H9 (cell line): ENCODE results near the gene DENND1A. TPM values are rescaled to one million over a fixed set of nuclear protein-coding genes. Genes with fewer than 3 reads are reported as not detected.
A peak's percentile ranks its signal among the peaks of the same experiment; 100 is the strongest.

Experiments used
- DNase-seq: peaks from one replicate; pipeline ENCODE4 v3.0.0-alpha.2; 2017
- H2AFZ ChIP-seq: one replicate; pipeline ENCODE4 v1.6.1; 2013; ENCODE audit warnings: mild to moderate bottlenecking, low read length, control low read depth, moderate library complexity
- H2AK5ac ChIP-seq: 2 replicates; pipeline ENCODE4 v1.6.1; 2013; ENCODE audit warnings: low read length, control low read depth, mixed read lengths; ENCODE audit not compliant: insufficient read length
- H2BK120ac ChIP-seq: one replicate; pipeline ENCODE4 v1.6.1; 2013; ENCODE audit warnings: low read depth, mild to moderate bottlenecking, low read length, control low read depth, inconsistent platforms; ENCODE audit not compliant: poor library complexity, severe bottlenecking
- H2BK12ac ChIP-seq: 2 replicates; pipeline ENCODE4 v1.6.1; 2013; ENCODE audit warnings: low read length, control low read depth, mixed read lengths, low read depth; ENCODE audit not compliant: insufficient read length
- H2BK15ac ChIP-seq: 2 replicates; pipeline ENCODE4 v1.6.1; 2013; ENCODE audit warnings: low read depth, low read length, control low read depth
- H2BK20ac ChIP-seq: one replicate; pipeline ENCODE4 v1.6.1; 2013; ENCODE audit warnings: low read depth, mild to moderate bottlenecking, low read length, control low read depth, inconsistent platforms; ENCODE audit not compliant: poor library complexity, severe bottlenecking
- H2BK5ac ChIP-seq: 2 replicates; pipeline ENCODE4 v1.6.1; 2013; ENCODE audit warnings: low read length, control low read depth, mixed read lengths; ENCODE audit not compliant: insufficient read length
- H3K14ac ChIP-seq: 2 replicates; pipeline ENCODE4 v1.6.1; 2013; ENCODE audit warnings: low read length, control low read depth; ENCODE audit not compliant: insufficient read depth
- H3K18ac ChIP-seq: 2 replicates; pipeline ENCODE4 v1.6.1; 2013; ENCODE audit warnings: low read depth, mild to moderate bottlenecking, mixed read lengths, low read length, control low read depth; ENCODE audit not compliant: insufficient read length
- H3K23ac ChIP-seq: 2 replicates; pipeline ENCODE4 v1.6.1; 2013; ENCODE audit warnings: low read length, control low read depth, mixed read lengths, low read depth; ENCODE audit not compliant: insufficient read length
- H3K23me2 ChIP-seq: 2 replicates; pipeline ENCODE4 v1.6.1; 2013; ENCODE audit warnings: low read depth, mild to moderate bottlenecking, mixed read lengths, low read length, control low read depth; ENCODE audit not compliant: insufficient read length, poor library complexity, severe bottlenecking
- H3K27ac ChIP-seq: 2 replicates; pipeline ENCODE4 v1.5.1; 2013; ENCODE audit warnings: low read length, control low read depth, mixed read lengths, low read depth; ENCODE audit not compliant: insufficient read length
- H3K27me3 ChIP-seq: 2 replicates; pipeline ENCODE4 v1.6.1; 2013; ENCODE audit warnings: low read length, control low read depth, inconsistent platforms; ENCODE audit not compliant: insufficient read depth
- H3K4ac ChIP-seq: 2 replicates; pipeline ENCODE4 v1.6.1; 2013; ENCODE audit warnings: low read depth, mild to moderate bottlenecking, control low read depth, inconsistent platforms, low read length, moderate library complexity
- H3K4me1 ChIP-seq: 2 replicates; pipeline ENCODE4 v1.6.1; 2013; ENCODE audit warnings: low read length, control low read depth, inconsistent platforms; ENCODE audit not compliant: insufficient read depth
- H3K4me2 ChIP-seq: 2 replicates; pipeline ENCODE4 v1.6.1; 2013; ENCODE audit warnings: low read length, control low read depth, mixed read lengths; ENCODE audit not compliant: insufficient read length, insufficient read depth
- H3K56ac ChIP-seq: 2 replicates; pipeline ENCODE4 v1.6.1; 2013; ENCODE audit warnings: low read depth, mild to moderate bottlenecking, mixed read lengths, low read length, control low read depth; ENCODE audit not compliant: insufficient read length
- H3K79me1 ChIP-seq: 2 replicates; pipeline ENCODE4 v1.6.1; 2013; ENCODE audit warnings: low read depth, mild to moderate bottlenecking, moderate library complexity, low read length, control low read depth, inconsistent platforms; ENCODE audit not compliant: insufficient read depth, poor library complexity, severe bottlenecking
- H3K79me2 ChIP-seq: 2 replicates; pipeline ENCODE4 v1.6.1; 2013; ENCODE audit warnings: low read length, control low read depth, inconsistent platforms; ENCODE audit not compliant: insufficient read depth
- H3K9ac ChIP-seq: 2 replicates; pipeline ENCODE4 v1.6.1; 2013; ENCODE audit warnings: low read length, control low read depth, mixed read lengths; ENCODE audit not compliant: insufficient read length; ENCODE audit errors: extremely low read depth
- H3K9me3 ChIP-seq: one replicate; pipeline ENCODE4 v1.6.1; 2013; ENCODE audit warnings: low read depth, low read length, inconsistent platforms; ENCODE audit not compliant: control insufficient read depth
- H3T11ph ChIP-seq: one replicate; pipeline ENCODE4 v1.6.1; 2013; ENCODE audit warnings: mild to moderate bottlenecking, low read length, control low read depth, inconsistent platforms
- H4K20me1 ChIP-seq: one replicate; pipeline ENCODE4 v1.6.1; 2013; ENCODE audit not compliant: control insufficient read depth, insufficient read length, insufficient read depth
- H4K5ac ChIP-seq: 2 replicates; pipeline ENCODE4 v1.6.1; 2013; ENCODE audit warnings: low read depth, mild to moderate bottlenecking, mixed read lengths, low read length, control low read depth; ENCODE audit not compliant: insufficient read length
- H4K8ac ChIP-seq: replicated peaks from 2 replicates; pipeline ENCODE4 v1.6.1; 2013; ENCODE audit warnings: low read length, control low read depth, mixed read lengths, low read depth; ENCODE audit not compliant: insufficient read length
- H4K91ac ChIP-seq: 2 replicates; pipeline ENCODE4 v1.6.1; 2013; ENCODE audit warnings: low read depth, mild to moderate bottlenecking, moderate library complexity, mixed read lengths, low read length, control low read depth; ENCODE audit not compliant: insufficient read length
- H3K27ac Mint-ChIP-seq, 3 experiments: 2 replicates in 2 of 3; 3 replicates in 1 of 3; pipeline ENCODE4 v1.8.0; 2020 to 2021; ENCODE audit warnings: mixed read lengths in 3 of 3, mild to moderate bottlenecking in 1 of 3, moderate library complexity in 1 of 3
- H3K27me3 Mint-ChIP-seq: 2 replicates; pipeline ENCODE4 v1.8.0; 2021; ENCODE audit warnings: low read depth, mild to moderate bottlenecking, moderate library complexity, mixed read lengths
- H3K36me3 Mint-ChIP-seq, 3 experiments: 2 replicates in 2 of 3; 3 replicates in 1 of 3; pipeline ENCODE4 v1.8.0; 2020 to 2021; ENCODE audit warnings: low read depth in 3 of 3, mixed read lengths in 3 of 3; ENCODE audit not compliant: insufficient read depth in 1 of 3
- H3K4me1 Mint-ChIP-seq, 2 experiments: 2 replicates each; pipeline ENCODE4 v1.8.0; 2020; ENCODE audit warnings: mixed read lengths in 2 of 2
- H3K4me3 Mint-ChIP-seq, 2 experiments: 2 replicates in 1 of 2; 3 replicates in 1 of 2; pipeline ENCODE4 v1.8.0; 2020 to 2021; ENCODE audit warnings: mild to moderate bottlenecking in 2 of 2, mixed read lengths in 2 of 2, moderate library complexity in 1 of 2
- H3K9me3 Mint-ChIP-seq, 2 experiments: 2 replicates in 1 of 2; 3 replicates in 1 of 2; pipeline ENCODE4 v1.8.0; 2020; ENCODE audit warnings: mild to moderate bottlenecking in 2 of 2, mixed read lengths in 2 of 2, moderate library complexity in 1 of 2
- WGBS: extraction: QIAGEN DNeasy Blood & Tissue Kit; methylation state at CpG from one replicate; pipeline ENCODE4 v1.1.7; 2013; ENCODE audit warnings: missing lambda C conversion rate, low lambda C conversion rate, mixed read lengths; ENCODE audit not compliant: insufficient read length; ENCODE audit errors: extremely low coverage; 5-methylcytosine and 5-hydroxymethylcytosine counted together
- total RNA-seq: library from RNA; stranded (reverse); gene quantifications from 2 replicates; pipeline ENCODE4 v1.2.1, GENCODE V29; 2021
- TF ChIP-seq, protein P1 (sequence below): fragments of 200-600 bp; sonication (generic); conservative IDR thresholded peaks from 3 replicates; pipeline ENCODE4 v1.8.0; 2021; ENCODE audit warnings: antibody characterized with exemption, mild to moderate bottlenecking

Gene DENND1A
- total RNA-seq, 1 experiment from 2014 or later = 20.4 TPM

GRCh38 chr9:123447934-123448646 is 481.8 kb downstream of the DENND1A start:
- Histone ChIP-seq H3K14ac (no peak overlapping the region), H3K23ac (no peak overlapping the region), H2BK15ac (no peak overlapping the region), H2BK120ac (no peak overlapping the region), H3K79me2 (no peaks in the 10 kb centered on the region), H2BK5ac (no peak overlapping the region), H3K56ac (no peak overlapping the region), H3K4me2 (no peak overlapping the region), H3K4ac (no peak overlapping the region), H2AFZ (no peak overlapping the region), H2AK5ac (no peak overlapping the region), H3T11ph (no peak overlapping the region), H3K23me2 (no peaks in the 10 kb centered on the region), H2BK20ac (no peak overlapping the region), H4K20me1 (no peaks in the 10 kb centered on the region), H3K9me3 (no peaks in the 10 kb centered on the region), H3K27ac (no peak overlapping the region), H3K18ac (no peak overlapping the region), H4K5ac (no peak overlapping the region), H3K27me3 (no peaks in the 10 kb centered on the region), H3K4me1 (no peaks in the 10 kb centered on the region), H4K91ac (no peak overlapping the region), H4K8ac (no peak overlapping the region), H3K9ac (no peak overlapping the region), H2BK12ac (no peak overlapping the region), H3K79me1 (no peaks in the 10 kb centered on the region)
- H3K4me1 Mint-ChIP-seq = peaks cover 16 to 22% of the 10 kb centered on the region in 2 experiments
- peaks cover 2% of the 10 kb centered on the region; the same call in 1 of the 2 replicates for H3K27me3 Mint-ChIP-seq
- DNase-seq = peak; percentile 26
- H3K27ac Mint-ChIP-seq = no peak overlapping the region; a peak in 1 of 7 replicates
- H3K4me3 Mint-ChIP-seq = no peak overlapping the region
- H3K36me3 Mint-ChIP-seq = peaks cover 0 to 7% (median 4%) of the 10 kb centered on the region in 3 experiments; a peak in 3 of 7 replicates
- no peaks in the 10 kb centered on the region for H3K9me3 Mint-ChIP-seq
- TF ChIP-seq, protein P1, sequence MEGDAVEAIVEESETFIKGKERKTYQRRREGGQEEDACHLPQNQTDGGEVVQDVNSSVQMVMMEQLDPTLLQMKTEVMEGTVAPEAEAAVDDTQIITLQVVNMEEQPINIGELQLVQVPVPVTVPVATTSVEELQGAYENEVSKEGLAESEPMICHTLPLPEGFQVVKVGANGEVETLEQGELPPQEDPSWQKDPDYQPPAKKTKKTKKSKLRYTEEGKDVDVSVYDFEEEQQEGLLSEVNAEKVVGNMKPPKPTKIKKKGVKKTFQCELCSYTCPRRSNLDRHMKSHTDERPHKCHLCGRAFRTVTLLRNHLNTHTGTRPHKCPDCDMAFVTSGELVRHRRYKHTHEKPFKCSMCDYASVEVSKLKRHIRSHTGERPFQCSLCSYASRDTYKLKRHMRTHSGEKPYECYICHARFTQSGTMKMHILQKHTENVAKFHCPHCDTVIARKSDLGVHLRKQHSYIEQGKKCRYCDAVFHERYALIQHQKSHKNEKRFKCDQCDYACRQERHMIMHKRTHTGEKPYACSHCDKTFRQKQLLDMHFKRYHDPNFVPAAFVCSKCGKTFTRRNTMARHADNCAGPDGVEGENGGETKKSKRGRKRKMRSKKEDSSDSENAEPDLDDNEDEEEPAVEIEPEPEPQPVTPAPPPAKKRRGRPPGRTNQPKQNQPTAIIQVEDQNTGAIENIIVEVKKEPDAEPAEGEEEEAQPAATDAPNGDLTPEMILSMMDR = no peak
- WGBS = no CpG with 5 or more reads among the region's 9 CpGs
